HG03575 (cell line): ENCODE measurements around the gene NANOS1.
"Not testable (repeated sequence)": the region's sequence is repeated elsewhere in the genome, so short reads cannot be mapped to it uniquely, and the experiment has no call there.

Source experiments
- ATAC-seq: cut with Tn5 transposase; IDR thresholded peaks from one replicate; pipeline ENCODE4 v1.9.1; 2021; ENCODE audit not compliant: unreplicated experiment, insufficient number of reproducible peaks, low FRiP score; ENCODE audit errors: extremely low read depth

Gene NANOS1

DNA sequence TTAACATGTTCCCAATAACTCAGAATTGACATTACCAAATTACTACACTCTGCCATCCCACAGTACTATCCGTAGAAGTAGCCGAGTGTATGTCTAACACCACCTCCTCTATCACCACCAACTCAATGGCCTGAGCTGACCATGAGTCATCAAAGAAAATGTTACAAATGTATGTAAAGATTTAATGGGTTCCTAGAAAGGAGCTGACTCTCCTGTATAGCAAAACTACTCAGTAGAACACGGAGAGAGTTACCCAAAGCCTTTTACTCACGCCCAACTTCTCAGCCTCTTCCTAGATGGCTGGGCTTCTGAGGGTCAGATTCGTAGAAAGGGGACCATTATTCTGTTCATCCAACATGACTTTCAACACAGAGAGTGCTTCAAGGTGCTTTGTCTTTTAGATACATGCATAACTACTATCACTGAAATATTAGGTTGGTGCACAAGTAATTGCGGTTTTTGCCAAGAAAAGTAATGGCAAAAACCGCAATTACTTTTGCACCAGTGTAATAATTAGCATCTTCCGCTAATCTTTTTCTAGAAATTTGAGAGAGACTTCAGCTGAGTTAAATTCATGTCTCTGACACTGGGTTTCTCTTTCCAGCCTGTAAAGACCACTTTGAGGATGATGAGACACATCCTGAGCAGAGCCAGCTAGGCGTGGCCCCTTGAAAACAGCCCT is 24.0 kb upstream of the NANOS1 start:
- ATAC-seq, result no peak

- ATAC-seq, result no peak
Observed at GRCh38 chr10:119006451-119007210, 22.9 kb upstream of the NANOS1 start.

GRCh38 chr10:119007211-119007574 is 22.3 kb upstream of the NANOS1 start:
- ATAC-seq, result no peak

DNA sequence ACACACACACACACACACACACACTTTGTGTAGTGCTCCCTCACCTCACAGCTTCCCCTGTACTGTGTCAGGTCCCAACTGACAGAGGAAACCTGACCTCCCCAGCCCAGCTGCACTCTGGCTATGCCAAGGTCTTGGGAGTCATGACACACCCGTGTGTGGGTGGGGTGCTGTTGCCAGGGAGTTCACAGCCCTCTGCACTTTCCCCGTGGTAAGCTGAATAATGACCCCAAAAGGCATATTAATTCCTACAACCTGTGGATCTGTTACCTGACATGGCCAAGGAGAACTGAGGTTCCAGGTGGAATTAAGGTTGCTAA is 8.9 kb upstream of the NANOS1 start:
- no peak for ATAC-seq

- no peak for ATAC-seq
Observed at GRCh38 chr10:119022846-119023552, 6.5 kb upstream of the NANOS1 start.

DNA sequence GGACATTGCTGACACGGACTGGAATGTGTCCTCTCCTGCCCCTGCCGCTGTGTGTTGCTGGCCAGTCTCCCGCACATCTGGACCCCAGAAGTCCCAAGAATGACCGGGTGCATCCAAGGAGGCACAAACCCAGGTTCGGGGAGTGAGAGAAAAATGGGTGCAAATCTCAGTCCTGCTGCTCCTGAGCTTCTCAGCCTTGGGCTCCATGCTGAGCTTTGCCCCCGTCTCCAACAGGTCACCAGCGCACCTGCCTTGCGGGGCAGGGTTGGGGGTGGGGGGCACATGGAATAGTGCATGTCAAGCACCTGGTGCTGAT is 6.0 kb upstream of the NANOS1 start:
- ATAC-seq, result no peak

DNA sequence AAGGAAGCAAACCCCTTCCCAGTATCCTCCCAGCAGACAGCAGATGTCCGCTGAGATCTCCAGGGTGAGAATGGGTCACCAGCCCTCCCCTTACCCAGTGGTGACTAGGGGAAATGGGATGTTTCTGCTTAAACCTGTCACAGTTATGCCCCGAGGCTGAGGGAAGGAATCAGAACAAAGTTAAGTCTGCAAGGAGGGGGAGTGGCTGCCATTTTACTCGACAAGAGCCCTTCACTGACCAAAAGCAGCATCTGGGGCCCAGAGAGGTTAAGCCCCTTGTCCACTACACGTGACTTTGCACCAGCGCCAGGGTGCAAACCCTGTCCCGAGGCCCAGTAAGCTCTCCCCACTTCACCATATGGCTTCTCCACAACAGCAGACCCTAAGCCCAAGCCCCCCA is 4.6 kb upstream of the NANOS1 start:
- ATAC-seq, result no peak

DNA sequence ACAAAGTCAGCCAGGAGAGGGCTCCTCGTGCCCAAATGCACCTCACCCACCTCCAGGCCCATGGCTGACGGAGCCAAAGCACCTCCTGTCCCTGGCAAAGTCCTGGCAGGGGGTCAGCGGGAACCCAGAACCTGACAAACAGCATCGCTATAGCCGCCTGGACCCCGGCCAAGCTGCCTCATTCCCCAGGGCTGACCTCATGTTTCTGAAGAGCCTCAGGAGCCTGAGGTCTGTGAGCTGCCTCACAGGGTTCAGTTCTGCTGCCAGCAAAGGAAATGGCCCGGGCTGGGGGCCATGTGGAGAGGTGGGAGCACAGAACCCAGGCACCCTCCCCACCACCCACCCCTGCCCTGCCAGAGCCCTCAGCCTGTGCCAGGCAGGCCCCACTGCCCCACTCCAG is 4.2 kb upstream of the NANOS1 start:
- ATAC-seq, result no peak

DNA sequence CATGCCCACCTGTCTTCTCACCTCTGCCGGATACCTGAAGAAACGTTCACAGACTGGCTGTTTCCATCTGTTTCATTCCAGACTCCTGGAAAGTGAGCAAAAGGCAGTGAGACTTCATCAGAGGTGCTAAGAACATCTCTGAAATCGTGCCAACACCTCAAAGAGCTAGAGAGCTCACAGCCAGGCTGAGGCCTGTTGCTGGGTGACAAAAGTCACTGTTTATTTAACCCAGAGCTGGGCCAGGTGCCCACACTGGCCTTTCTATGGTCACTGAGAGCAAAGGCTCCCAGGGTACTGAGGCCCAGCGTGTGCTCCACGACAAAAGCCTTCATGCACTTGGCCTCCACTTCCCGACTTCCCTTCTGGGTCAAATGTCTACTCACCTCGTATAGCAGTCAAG is 3.7 kb upstream of the NANOS1 start:
- ATAC-seq, result no peak

- no peak for ATAC-seq
Observed at GRCh38 chr10:119026301-119027110, 3.0 kb upstream of the NANOS1 start.

DNA sequence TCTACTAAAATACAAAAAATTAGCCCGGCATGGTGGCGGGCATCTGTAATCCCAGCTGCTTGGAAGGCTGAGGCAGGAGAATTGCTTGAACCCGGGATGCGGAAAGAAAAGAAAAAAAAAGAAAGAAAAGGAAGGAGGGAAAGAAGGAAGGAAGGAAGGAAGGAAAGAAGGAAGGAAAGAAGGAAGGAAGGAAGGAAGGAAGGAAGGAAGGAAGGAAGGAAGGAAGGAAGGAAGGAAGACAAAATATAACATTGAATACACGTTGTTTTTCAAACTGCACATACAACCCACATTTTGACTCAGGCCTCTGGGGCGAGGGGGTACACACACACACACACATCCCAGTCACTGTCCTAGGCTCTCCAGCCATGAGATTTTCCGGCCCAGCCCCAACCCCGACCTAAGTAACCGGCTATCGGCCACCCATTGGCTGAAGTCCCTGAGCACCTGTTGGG is 1.0 kb upstream of the NANOS1 start:
- ATAC-seq, result not testable (repeated sequence)

DNA sequence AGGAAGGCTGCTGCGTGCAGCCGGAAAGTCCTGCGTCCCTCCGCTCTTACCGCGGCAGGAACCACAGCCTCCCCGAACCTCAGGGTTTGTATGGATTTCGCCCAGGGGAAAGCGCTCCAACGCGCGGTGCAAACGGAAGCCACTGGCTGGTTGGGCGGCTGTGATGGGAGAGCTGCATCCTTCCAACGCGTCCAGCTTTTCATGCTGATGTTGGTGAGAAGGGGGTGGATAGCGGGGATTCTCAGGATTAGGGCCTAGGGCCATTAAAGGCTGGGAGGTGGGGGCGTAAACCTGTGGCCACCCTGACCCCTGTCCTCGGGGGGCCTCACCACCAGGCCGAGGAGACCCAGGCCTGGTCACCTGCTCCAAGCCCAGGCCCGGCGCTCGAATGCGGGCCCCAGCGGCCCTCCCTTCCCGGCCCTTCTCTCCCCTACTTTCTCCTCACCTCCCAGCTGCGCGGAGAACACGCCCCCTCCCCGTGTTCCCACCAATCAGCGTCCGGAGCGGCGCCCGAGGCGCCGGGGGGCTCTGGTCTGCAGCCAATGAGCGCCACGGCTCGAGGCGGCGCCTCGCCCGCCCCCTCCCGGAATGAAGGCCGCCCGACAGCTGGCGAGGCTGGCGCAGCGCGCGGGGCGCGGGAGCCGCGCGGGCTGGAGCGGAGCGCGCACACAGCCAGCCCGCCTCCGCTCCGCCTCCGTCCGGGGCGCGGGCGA is 458 bp upstream of the NANOS1 start:
- no peak for ATAC-seq

DNA sequence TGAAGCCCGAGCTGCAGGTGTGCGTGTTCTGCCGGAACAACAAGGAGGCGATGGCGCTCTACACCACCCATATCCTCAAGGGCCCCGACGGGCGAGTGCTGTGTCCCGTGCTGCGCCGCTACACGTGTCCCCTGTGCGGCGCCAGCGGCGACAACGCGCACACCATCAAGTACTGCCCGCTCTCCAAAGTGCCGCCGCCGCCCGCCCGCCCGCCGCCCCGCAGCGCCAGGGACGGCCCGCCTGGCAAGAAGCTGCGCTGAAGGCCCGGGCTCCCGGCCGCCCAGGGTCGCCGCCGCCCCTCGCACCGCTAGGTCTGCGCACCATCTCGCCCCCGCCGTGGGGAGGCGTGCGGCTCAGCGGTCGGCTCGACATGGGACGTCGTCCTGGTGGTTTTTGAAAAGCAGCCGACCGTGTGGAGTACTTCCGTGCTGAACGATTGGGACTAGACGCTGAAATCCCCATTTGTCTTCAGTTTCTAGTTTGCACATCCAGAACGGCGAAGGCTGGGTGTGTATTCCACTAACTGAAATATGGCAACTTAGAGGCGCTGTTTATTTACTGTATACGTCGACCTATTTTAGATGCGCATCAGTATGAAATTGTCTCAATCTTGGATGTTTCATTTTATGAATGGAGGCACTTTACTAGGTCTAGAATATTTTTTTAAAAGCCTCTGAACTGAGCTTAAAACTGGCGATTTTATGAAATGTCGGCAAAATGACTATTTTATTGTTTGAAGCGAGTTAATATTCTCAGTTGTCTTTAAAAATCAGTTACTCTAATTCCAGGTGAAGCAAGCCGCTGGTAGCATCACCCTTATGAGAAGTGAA is 1.1 kb downstream of the NANOS1 start:
- ATAC-seq, result peak; percentile 35

DNA sequence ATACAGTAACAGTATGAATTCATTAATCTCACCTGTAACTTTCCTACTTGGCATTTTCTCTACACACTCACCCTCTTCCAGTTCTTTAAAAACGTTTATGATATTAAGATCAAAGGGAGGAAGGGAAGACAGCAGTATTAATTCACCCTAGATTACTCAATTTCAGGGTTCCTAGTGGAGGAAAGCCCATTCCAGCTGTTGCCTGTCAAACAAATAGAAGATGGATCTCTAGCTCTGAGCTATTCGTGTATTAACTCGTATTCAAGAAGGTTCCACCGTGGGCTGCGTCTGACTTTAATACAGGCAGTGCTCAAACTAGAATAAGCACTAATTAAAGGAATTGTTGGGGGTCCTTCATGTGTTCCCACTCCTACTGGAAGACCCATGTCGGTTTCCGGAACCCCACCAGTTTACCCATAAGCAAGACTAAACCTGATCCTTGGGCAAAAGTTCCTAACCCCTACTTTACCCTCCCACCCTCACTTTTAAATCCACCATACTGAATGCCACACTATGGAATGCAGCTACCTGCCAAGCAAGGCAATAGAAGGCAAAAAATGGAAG is 2.1 kb downstream of the NANOS1 start:
- ATAC-seq, result no peak

- no peak for ATAC-seq
Observed at GRCh38 chr10:119039161-119039560, 9.6 kb downstream of the NANOS1 start.

DNA sequence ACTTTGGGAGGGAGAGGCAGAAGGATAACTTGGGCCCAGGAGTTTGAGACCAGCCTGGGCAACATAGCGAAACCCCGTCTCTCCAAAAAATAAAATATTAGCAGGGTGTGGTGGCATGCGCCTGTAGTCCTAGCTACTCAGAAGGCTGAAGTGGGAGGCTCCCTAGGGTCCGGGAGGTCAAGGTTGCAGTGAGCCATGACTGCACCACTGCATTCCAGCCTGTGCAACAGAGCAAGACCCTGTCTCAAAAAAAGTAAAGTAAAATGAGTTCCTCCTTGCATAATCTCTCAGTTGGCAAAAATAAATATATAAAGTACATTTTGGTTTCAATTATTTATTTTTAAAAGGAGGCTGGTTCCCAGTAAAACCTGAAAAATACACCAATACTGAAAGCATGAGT is 11.8 kb downstream of the NANOS1 start:
- no peak for ATAC-seq

DNA sequence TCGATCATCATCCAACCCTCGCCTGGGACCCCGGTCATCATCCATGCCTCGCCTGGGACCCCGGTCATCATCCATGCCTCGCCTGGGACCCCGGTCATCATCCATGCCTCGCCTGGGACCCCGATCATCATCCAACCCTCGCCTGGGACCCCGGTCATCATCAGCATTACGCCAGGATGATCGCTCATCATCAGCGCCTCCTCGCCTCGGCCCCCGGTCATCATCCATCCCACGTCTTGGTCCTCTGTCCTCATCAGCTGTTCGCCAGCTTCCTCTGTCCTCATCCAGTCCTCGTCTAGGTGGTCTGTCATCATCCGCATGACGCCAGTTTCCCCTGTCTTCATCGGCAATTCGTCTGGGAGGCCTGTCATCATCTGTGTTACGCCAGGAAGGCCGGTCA is 12.7 kb downstream of the NANOS1 start:
- ATAC-seq, result no peak

DNA sequence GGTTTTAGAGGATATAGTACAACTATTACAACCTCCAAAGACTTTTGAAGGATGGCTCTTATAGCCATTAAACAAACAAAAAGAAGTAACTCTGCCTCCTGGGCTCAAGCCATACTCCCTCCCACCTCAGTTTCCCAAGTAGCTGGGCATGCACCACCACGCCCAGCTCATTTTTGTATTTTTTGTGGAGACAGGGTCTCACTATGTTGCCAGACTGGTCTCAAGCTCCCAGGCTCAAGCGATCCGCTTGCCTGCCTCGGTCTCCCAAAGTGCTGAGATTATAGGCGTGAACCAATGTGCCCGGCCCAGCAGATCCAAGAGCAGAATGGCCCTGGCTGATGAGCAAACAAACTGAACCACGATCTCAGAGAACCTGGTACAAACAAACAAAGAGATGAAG is 16.0 kb downstream of the NANOS1 start:
- ATAC-seq, result no peak
